ENCODE data around the gene DDX49.
A peak's percentile ranks its signal among the peaks of the same experiment; 100 is the strongest.
"Not testable (repeated sequence)": the region's sequence is repeated elsewhere in the genome, so short reads cannot be mapped to it uniquely, and the experiment has no call there.

Gene DDX49

GRCh38 chr19:18895038-18895823, 24.3 kb upstream of the DDX49 start:
- peak in 48 of 56 donors; percentile 34 to 95 (median 88) for DNase-seq

GRCh38 chr19:18895824-18896341, 23.6 kb upstream of the DDX49 start, which contains the start of gene CERS1:
Gene CERS1 (minus strand): TSS chr19:18896158. CDS start chr19:18896072, 86 bp downstream.
- peak in 25 of 56 donors; percentile 20 to 72 (median 48) for DNase-seq

DNA sequence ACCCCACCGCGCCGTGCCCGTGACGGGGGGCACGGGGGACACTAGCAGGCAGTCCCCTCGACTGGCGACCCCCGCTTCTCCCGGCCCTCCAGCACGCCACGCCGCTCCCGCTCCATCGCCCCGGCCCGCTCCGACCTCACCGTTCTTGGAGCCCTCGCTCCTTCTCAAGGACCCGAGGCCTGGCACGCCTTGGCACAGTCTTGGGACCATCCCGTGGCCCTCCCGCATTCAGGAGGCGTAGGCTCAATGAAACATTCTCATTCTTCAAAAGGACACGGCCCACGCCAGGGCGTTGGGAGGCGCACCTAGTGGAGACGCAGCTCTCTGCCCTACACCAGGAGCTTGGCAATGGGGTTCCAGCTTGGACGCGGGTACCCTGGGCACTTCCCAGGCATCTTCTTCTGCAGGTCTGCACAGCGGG, 23.1 kb upstream of the DDX49 start:
- peak in 33 of 56 donors; percentile 20 to 64 (median 41) for DNase-seq

GRCh38 chr19:18897094-18898029, 22.2 kb upstream of the DDX49 start:
- DNase-seq: no peak

DNA sequence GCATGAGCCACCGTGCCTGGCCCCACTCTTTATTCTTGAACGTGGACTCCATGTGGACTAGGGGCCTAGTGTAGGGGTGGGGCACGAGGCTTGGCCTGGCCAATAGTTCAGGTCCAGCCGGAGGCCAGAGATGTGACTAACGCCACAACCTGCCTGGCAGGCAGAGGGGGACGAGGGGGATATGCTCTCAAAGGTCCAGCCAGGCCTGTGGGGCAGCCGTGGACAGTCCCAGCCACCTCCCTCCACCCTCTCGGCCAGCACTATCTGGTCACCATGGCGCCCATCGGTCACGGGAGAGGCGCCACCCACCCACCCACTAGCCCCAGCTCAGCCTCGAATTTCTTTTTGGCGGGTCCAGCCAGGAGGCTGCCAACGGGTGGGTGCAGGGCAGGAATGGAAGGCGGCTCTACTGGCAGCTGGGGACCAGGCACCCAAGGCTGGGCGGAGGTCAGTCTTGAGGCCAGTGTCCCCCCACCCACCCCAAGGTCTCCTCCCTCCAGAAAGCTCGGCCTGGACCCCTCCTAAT, 21.4 kb upstream of the DDX49 start:
- DNase-seq: peak in 4 of 56 donors; percentile 13 to 40 (median 22)

GRCh38 chr19:18898607-18899408, 20.7 kb upstream of the DDX49 start:
- peak in 1 of 56 donors; percentile 22 for DNase-seq

- DNase-seq: no peak
These were observed 19.6 kb upstream of the DDX49 start for GRCh38 chr19:18899624-18900560.

DNA sequence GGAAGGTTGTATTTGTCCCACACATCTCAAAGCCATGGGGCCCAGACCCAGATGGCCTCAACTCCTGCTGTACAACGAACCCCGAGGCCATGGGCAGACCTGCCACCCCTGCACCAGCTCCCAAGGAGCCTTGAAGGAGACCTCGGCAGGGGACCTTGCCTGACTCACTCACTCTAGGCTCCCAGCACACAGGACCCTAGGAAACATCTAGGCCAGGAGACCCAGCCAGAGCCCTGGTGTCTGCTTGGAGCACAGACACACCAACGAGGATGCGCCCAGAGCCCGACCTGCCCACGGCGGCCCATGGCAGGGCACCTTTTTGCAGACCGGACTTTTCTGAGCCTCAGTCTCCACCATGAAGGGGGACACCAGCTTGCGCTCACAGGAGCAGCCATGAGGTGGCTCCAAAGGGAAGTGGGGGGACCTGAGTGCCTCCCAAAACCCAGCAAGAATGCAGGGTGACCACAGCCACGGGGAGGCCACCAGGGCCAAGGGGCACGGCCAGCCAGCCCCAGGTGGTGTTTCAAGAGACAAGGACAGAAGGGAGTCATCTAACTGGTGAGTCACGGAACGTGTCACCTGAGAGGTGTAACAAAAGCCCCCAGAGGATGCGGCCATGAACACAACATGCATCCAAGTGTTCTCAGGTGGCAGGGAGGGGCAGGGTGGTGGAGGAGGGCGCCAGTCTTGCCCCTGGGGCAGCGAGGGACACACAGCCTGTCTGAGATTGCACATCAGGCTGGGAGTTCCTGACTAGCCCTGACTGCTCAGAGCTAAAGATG, 18.6 kb upstream of the DDX49 start:
- DNase-seq: no peak

GRCh38 chr19:18901491-18901890, 18.0 kb upstream of the DDX49 start:
- no peak for DNase-seq

- DNase-seq: not testable (repeated sequence)
These were observed 17.0 kb upstream of the DDX49 start for GRCh38 chr19:18902519-18902918.

GRCh38 chr19:18903156-18904037, 16.1 kb upstream of the DDX49 start:
- DNase-seq: no peak

- peak in 47 of 56 donors; percentile 16 to 86 (median 57) for DNase-seq
These were observed 15.0 kb upstream of the DDX49 start for GRCh38 chr19:18904334-18905057.

GRCh38 chr19:18905058-18905456, 14.5 kb upstream of the DDX49 start:
- no peak for DNase-seq

- peak in 1 of 56 donors; percentile 49 for DNase-seq
These were observed 13.8 kb upstream of the DDX49 start for GRCh38 chr19:18905513-18906236.

- DNase-seq: peak in 54 of 56 donors; percentile 25 to 95 (median 80)
These were observed 12.7 kb upstream of the DDX49 start for GRCh38 chr19:18906605-18907519.

Data from amygdala (tissue), 56 donors.